Stimulated activated CD4-positive, alpha-beta T cell treated with anti-CD3 and anti-CD28 coated beads, Interleukin-12 subunit alpha, Interleukin-12 subunit beta, amount 100 ng/mL, for 48 hours (primary cell): ENCODE data around the gene NMT1.

ENCODE experiments used
- DNase-seq, 3 donors: peaks; one replicate each; pipeline ENCODE4 v3.0.0-alpha.2; 2020; ENCODE audit warnings: low read depth in 2 of 3, low spot score in 1 of 3

NMT1 gene

GRCh38 chr17:45132572-45133463, 71.7 kb downstream of the NMT1 start:
- DNase-seq = peak in 2 of 3 donors; percentile 52 to 53

GRCh38 chr17:45135192-45135977, 74.3 kb downstream of the NMT1 start, which contains the start of gene ACBD4:
Gene ACBD4, plus strand, starts transcription at chr17:45135687. Its CDS starts 458 bp downstream, at chr17:45136145.
- DNase-seq = peak; percentile 94 to 99 (median 95)

- DNase-seq = no peak
Observed at GRCh38 chr17:45135978-45136791, 75.1 kb downstream of the NMT1 start.

DNA sequence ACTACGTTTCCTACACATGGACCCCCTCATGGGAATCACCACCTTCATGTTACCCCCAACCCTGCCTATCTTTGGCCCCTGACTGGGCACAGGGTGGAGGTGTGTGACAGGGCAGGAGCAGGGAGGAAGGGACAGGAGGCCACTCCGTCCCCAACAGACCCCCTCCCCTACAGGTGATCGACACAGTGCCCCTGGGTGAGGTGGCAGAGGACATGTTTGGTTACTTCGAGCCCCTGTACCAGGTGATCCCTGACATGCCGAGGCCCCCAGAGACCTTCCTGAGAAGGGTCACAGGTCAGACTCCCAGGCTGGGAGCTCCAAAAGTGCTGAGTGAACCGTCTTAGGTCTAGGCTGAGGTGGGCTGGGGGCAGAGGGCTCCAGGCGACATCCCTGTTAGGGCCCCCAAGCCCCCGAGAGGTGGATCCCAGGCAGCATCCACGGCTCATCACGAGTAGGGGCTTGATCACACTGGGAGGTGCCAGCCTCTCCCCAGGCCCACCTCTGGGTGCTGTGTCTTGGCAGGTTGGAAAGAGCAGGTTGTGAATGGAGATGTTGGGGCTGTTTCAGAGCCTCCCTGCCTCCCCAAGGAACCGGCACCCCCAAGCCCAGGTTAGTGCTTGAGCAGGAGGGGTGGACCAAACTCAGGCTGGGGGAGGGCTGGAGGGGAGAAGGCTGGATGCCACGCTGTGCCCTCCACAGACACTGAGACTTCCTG, 75.9 kb downstream of the NMT1 start:
- no peak for DNase-seq

GRCh38 chr17:45137561-45138305, 76.6 kb downstream of the NMT1 start:
- no peak for DNase-seq

DNA sequence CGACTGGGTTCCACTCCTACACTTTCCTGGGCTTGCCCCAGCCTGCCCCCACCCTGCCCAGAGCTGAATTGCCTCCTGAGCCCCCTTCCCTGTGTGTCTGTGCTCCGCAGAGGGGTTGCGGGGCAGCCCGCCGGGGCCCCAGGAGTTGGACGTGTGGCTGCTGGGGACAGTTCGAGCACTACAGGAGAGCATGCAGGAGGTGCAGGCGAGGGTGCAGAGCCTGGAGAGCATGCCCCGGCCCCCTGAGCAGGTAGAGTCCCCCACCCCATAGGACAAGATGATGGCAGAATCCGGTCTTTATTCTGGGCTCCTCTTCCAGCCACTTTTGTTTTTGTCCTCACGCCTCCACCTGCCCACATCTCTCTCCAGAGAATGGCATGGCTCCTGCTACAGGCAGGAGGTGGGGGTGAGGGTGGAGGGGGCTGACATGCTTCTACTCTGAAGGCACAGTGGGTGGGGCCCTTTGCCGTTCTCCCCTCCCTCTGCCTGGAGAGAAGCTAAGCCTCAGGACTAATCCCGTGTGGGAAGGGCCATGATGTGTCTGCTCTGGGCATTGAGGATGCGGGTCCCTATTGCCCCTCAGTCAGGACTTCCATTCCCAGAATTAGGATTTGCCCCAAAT, 77.9 kb downstream of the NMT1 start:
- no peak for DNase-seq

DNA sequence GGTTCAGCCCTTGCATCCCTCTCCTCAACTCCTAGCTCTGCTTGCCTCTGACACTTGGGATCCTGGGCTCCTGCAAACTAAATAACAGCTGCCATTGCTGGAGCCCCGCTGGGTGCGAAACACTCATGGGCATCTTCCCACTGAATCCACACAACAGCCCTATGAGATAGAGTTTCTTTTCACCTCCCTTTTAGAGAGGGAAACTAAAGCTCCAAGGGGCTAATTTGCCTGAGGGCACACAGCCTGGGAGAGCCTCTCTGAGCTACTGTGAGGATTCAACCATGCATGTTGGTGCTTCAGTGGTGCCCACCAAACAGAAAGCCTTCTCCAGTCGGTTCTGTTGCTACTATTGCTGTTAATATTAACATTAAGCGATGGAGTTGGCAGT, 78.4 kb downstream of the NMT1 start:
- no peak for DNase-seq

- no peak for DNase-seq
Observed at GRCh38 chr17:45143094-45143670, 82.1 kb downstream of the NMT1 start.

DNA sequence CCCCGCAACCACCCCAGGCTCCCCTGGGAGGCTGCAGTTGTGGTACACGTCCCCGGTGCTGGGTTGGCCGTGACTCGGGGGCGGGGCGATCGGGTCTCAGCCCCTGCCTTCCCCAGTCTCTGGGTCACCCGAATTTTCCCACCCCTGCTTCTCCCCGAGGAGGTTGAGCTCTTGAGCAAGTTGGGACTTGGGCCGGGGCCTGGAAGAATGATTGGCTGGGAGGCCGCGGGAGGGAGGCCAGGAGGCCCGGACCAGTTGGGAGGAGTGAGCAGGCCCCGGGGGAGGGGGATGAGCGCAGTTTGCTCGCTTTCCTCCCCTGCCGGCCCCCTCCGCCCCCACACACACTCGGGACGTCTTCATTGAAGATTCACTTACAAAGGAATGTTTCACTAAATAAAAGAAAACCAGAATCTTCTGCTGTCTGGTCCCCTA, 82.7 kb downstream of the NMT1 start:
- peak in 1 of 3 donors; percentile 24 for DNase-seq

- DNase-seq = no peak
Observed at GRCh38 chr17:45144199-45145034, 83.3 kb downstream of the NMT1 start.

DNA sequence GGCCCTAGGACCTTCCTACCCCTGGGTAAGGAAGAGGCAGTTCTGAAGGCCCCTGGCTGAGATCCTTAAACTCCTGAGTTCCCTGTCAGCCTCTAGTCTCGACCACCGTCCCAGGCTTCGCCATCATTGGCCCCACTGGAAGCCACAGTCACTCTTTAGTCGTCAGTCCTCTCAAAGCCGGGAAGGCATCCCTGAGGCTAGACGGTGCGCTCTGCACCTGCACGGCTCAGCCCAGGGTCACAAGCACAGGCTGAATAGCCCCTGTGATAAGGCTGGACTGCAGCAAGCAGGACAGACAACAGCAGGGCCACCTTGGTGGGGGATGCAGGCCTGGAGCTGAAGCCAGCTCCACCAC, 83.9 kb downstream of the NMT1 start:
- no peak for DNase-seq

GRCh38 chr17:45146166-45146565, 85.0 kb downstream of the NMT1 start:
- DNase-seq = no peak

DNA sequence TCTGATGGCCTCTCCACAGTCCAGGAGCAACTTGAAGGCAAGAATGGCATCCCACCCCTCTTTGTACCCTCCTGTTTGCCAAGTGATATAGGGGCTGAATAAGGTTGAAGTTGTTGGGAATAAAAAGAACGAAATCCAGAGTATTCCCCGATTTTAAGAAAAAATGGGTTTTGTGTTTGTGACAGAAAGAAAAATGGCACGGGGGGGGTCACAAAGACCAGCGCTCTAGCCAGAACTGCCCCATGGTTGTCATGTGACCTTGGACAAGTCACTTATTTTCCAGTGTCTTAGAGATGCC, 85.4 kb downstream of the NMT1 start:
- no peak for DNase-seq

- DNase-seq = no peak
Observed at GRCh38 chr17:45146890-45147580, 85.9 kb downstream of the NMT1 start.

DNA sequence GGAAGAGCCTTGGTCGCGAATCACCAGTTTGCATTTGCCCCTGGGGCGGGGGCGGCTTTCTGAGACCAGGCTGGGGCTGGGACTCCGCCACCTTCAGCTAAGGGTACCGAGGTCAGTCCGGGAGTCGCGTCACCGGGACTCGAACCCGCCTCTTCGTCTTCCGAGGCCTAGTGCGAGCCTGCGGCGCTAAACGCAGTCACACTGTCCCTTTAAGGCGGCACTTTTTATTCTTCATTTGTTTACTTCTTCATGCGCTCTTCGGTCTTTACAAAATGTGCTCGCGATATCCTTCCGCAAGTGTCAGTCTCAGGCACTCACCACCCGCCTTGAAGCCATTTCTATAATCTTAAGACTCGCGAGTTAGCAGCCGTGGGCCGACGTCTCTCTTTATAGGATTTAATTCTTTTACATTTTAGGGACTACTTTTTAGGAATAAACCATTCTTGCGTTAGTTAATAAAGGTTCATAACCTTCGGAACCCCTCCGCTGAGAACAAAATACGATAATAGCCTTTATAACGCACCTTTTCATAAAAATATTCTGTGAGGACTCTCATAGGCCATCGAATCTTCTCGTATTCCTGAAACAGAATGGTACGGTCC, 86.6 kb downstream of the NMT1 start:
- peak; percentile 73 to 74 (median 73) for DNase-seq

GRCh38 chr17:45148183-45149036, 87.3 kb downstream of the NMT1 start, which contains the start of gene HEXIM1:
Gene HEXIM1, plus strand, starts transcription at chr17:45148475. Its CDS starts 716 bp downstream, at chr17:45149191.
- DNase-seq = peak; percentile 97 to 98 (median 98)
